Glutamatergic neuron (in vitro differentiated cells): Measurements from ENCODE around the gene PPIF. TPM values are rescaled to one million over a fixed set of nuclear protein-coding genes. Genes with fewer than 3 reads are reported as not detected.
A peak's percentile ranks its signal among the peaks of the same experiment; 100 is the strongest.

Source experiments
- DNase-seq: peaks from one replicate; pipeline ENCODE4 v3.0.0; 2022
- H3K27ac Mint-ChIP-seq: one replicate; pipeline ENCODE4 v1.8.0; 2020; ENCODE audit warnings: mild to moderate bottlenecking, mixed read lengths, inconsistent platforms; ENCODE audit not compliant: unreplicated experiment
- H3K27me3 Mint-ChIP-seq: one replicate; pipeline ENCODE4 v1.8.0; 2020; ENCODE audit warnings: mild to moderate bottlenecking, moderate library complexity, mixed read lengths, inconsistent platforms; ENCODE audit not compliant: unreplicated experiment
- H3K36me3 Mint-ChIP-seq: one replicate; pipeline ENCODE4 v1.8.0; 2020; ENCODE audit warnings: mild to moderate bottlenecking, mixed read lengths, inconsistent platforms; ENCODE audit not compliant: unreplicated experiment
- H3K4me1 Mint-ChIP-seq: one replicate; pipeline ENCODE4 v1.8.0; 2020; ENCODE audit warnings: mild to moderate bottlenecking, low read depth, mixed read lengths, inconsistent platforms; ENCODE audit not compliant: unreplicated experiment
- H3K4me3 Mint-ChIP-seq: one replicate; pipeline ENCODE4 v1.8.0; 2020; ENCODE audit warnings: mild to moderate bottlenecking, mixed read lengths, inconsistent platforms; ENCODE audit not compliant: unreplicated experiment
- H3K9me3 Mint-ChIP-seq: one replicate; pipeline ENCODE4 v1.8.0; 2020; ENCODE audit warnings: mild to moderate bottlenecking, moderate library complexity, mixed read lengths, inconsistent platforms; ENCODE audit not compliant: unreplicated experiment
- CTCF ChIP-seq: fragments of 200-600 bp; sonication (generic); IDR thresholded peaks from one replicate; pipeline ENCODE4 v1.5.0; 2021; ENCODE audit not compliant: partially characterized antibody, unreplicated experiment
- total RNA-seq: library from RNA; stranded (reverse); fragmentation: NEBNext Ultra II Directional; extraction: Animal tissue kit (Norgen Biotek cat#: 25700); gene quantifications from one replicate; pipeline ENCODE4 v1.2.1, GENCODE V29; 2021; ENCODE audit not compliant: unreplicated experiment

PPIF gene
- total RNA-seq, 1 donor from 2014 or later = 24.2 TPM

- H3K36me3 Mint-ChIP-seq = no peaks in the 10 kb centered on the region
- no peak for DNase-seq
- peaks cover 16% of the 10 kb centered on the region for H3K4me1 Mint-ChIP-seq
- H3K27me3 Mint-ChIP-seq = peaks cover 5% of the 10 kb centered on the region
- TF ChIP-seq CTCF = no peak
- H3K4me3 Mint-ChIP-seq = no peak overlapping the region
- H3K9me3 Mint-ChIP-seq = peaks cover 3% of the 10 kb centered on the region
- H3K27ac Mint-ChIP-seq = no peak overlapping the region
Measured at GRCh38 chr10:79344502-79345195, 2.6 kb upstream of the PPIF start.

GRCh38 chr10:79345241-79346011 lies 1.8 kb upstream of the PPIF start:
- Mint-ChIP-seq H3K9me3 (no peaks in the 10 kb centered on the region), H3K27ac (peak overlapping the region; percentile 8), H3K4me1 (peaks cover 16% of the 10 kb centered on the region), H3K27me3 (peaks cover 5% of the 10 kb centered on the region), H3K4me3 (no peak overlapping the region), H3K36me3 (no peaks in the 10 kb centered on the region)
- TF ChIP-seq CTCF = no peak
- DNase-seq = no peak

GRCh38 chr10:79346012-79346340 lies 1.3 kb upstream of the PPIF start:
- Mint-ChIP-seq H3K4me1 (peaks cover 16% of the 10 kb centered on the region), H3K27me3 (peaks cover 5% of the 10 kb centered on the region), H3K9me3 (no peaks in the 10 kb centered on the region), H3K27ac (peak overlapping the region; percentile 44), H3K36me3 (no peaks in the 10 kb centered on the region), H3K4me3 (no peak overlapping the region)
- no peak for TF ChIP-seq CTCF
- no peak for DNase-seq

GRCh38 chr10:79346388-79347225 lies 662 bp upstream of the PPIF start:
- peaks cover 16% of the 10 kb centered on the region for H3K4me1 Mint-ChIP-seq
- no peaks in the 10 kb centered on the region for H3K36me3 Mint-ChIP-seq
- peaks cover 5% of the 10 kb centered on the region for H3K27me3 Mint-ChIP-seq
- H3K4me3 Mint-ChIP-seq = peak overlapping the region; percentile 34
- H3K27ac Mint-ChIP-seq = peak overlapping the region; percentile 44
- DNase-seq = no peak
- H3K9me3 Mint-ChIP-seq = no peaks in the 10 kb centered on the region
- TF ChIP-seq CTCF = no peak
